CD4-positive, CD25-positive, alpha-beta regulatory T cell (primary cell): ENCODE data around the gene MRGPRE. TPM values are rescaled to one million over a fixed set of nuclear protein-coding genes. Genes with fewer than 3 reads are reported as not detected.

Experiments
- ATAC-seq, 2 donors: fragments of 150-1000 bp; cut with Tn5 transposase; one replicate each; pipeline ENCODE4 v1.10.0; 2021; ENCODE audit warnings: low read depth in 2 of 2, moderate number of reproducible peaks in 2 of 2, moderate library complexity in 1 of 2
- DNase-seq, 3 donors: peaks; one replicate each; pipeline versions ENCODE4 v3.0.0 to v3.0.0-alpha.2; 2012 to 2022; ENCODE audit warnings: mixed read lengths in 1 of 3
- H3K27ac ChIP-seq: one replicate; pipeline ENCODE4 v1.7.0; 2013; ENCODE audit warnings: mild to moderate bottlenecking, low read length; ENCODE audit not compliant: insufficient read depth, poor library complexity, severe bottlenecking
- H3K27me3 ChIP-seq: one replicate; pipeline ENCODE4 v1.7.0; 2013; ENCODE audit warnings: low read length; ENCODE audit not compliant: control insufficient read depth, insufficient read depth
- H3K36me3 ChIP-seq: one replicate; pipeline ENCODE4 v1.7.0; 2013; ENCODE audit warnings: mild to moderate bottlenecking, low read length, moderate library complexity; ENCODE audit not compliant: control insufficient read depth, insufficient read depth
- H3K4me1 ChIP-seq: 2 replicates; pipeline ENCODE4 v1.7.0; 2013; ENCODE audit warnings: mild to moderate bottlenecking, low read length; ENCODE audit not compliant: insufficient read depth, control insufficient read depth, poor library complexity, severe bottlenecking
- H3K4me3 ChIP-seq: one replicate; pipeline ENCODE4 v1.7.0; 2013; ENCODE audit warnings: low read depth, mild to moderate bottlenecking, low read length, moderate library complexity
- H3K9me3 ChIP-seq, 2 experiments: 1 replicate in 1 of 2; 2 replicates in 1 of 2; pipeline ENCODE4 v1.7.0; 2013; ENCODE audit warnings: low read length in 2 of 2, mild to moderate bottlenecking in 1 of 2, moderate library complexity in 1 of 2; ENCODE audit not compliant: control insufficient read depth in 2 of 2
- H3K27ac Mint-ChIP-seq, 3 donors: one replicate each; pipeline ENCODE4 v1.8.0; 2020 to 2022; ENCODE audit warnings: mild to moderate bottlenecking in 3 of 3, mixed read lengths in 3 of 3, moderate library complexity in 2 of 3
- H3K27me3 Mint-ChIP-seq: one replicate; pipeline ENCODE4 v1.8.0; 2022; ENCODE audit warnings: mild to moderate bottlenecking, mixed read lengths
- H3K36me3 Mint-ChIP-seq: one replicate; pipeline ENCODE4 v1.8.0; 2020; ENCODE audit warnings: mixed read lengths
- H3K4me1 Mint-ChIP-seq, 4 donors: one replicate each; pipeline ENCODE4 v1.8.0; 2020 to 2022; ENCODE audit warnings: mixed read lengths in 4 of 4, mild to moderate bottlenecking in 1 of 4
- H3K4me3 Mint-ChIP-seq, 4 donors: one replicate each; pipeline ENCODE4 v1.8.0; 2020 to 2022; ENCODE audit warnings: mild to moderate bottlenecking in 4 of 4, mixed read lengths in 4 of 4, moderate library complexity in 3 of 4
- H3K9me3 Mint-ChIP-seq, 7 donors: one replicate each; pipeline ENCODE4 v1.8.0; 2020 to 2022; ENCODE audit warnings: mixed read lengths in 7 of 7, mild to moderate bottlenecking in 3 of 7, moderate library complexity in 2 of 7
- polyA plus RNA-seq, 4 donors: library from polyadenylated mRNA; unstranded; fragments of 300-500 nt; fragmentation: Illumina TruSeq; gene quantifications; one replicate each; pipeline ENCODE4 v1.2.3, GENCODE V29; 2021
- total RNA-seq: library from RNA; stranded (reverse); gene quantifications from one replicate; pipeline ENCODE4 v1.2.3, GENCODE V29; 2022

The MRGPRE gene
- total and polyA plus RNA-seq, 5 donors from 2014 or later: not detected

GRCh38 chr11:3195251-3196160 is 36.7 kb downstream of the MRGPRE start:
- ATAC-seq (no peak), DNase-seq (no peak)
- Histone ChIP-seq H3K4me1 (no peaks in the 10 kb centered on the region), H3K36me3 (no peaks in the 10 kb centered on the region), H3K27me3 (no peaks in the 10 kb centered on the region), H3K9me3 (no peaks in the 10 kb centered on the region), H3K4me3 (no peak overlapping the region), H3K27ac (no peak overlapping the region)
- Mint-ChIP-seq H3K36me3 (no peaks in the 10 kb centered on the region), H3K4me1 (no peaks in the 10 kb centered on the region), H3K27me3 (no peaks in the 10 kb centered on the region), H3K4me3 (no peak overlapping the region), H3K27ac (no peak overlapping the region), H3K9me3 (no peaks in the 10 kb centered on the region)

GRCh38 chr11:3194016-3194816 is 38.0 kb downstream of the MRGPRE start:
- no peak overlapping the region for H3K4me3 ChIP-seq
- no peak for DNase-seq
- no peaks in the 10 kb centered on the region for H3K9me3 ChIP-seq
- H3K9me3 Mint-ChIP-seq: peaks cover 0 to 2% (median 0%) of the 10 kb centered on the region in 7 donors
- H3K36me3 Mint-ChIP-seq: no peaks in the 10 kb centered on the region
- H3K27ac ChIP-seq: no peak overlapping the region
- no peaks in the 10 kb centered on the region for H3K4me1 Mint-ChIP-seq
- H3K4me1 ChIP-seq: no peaks in the 10 kb centered on the region
- H3K27me3 Mint-ChIP-seq: no peaks in the 10 kb centered on the region
- H3K27me3 ChIP-seq: no peaks in the 10 kb centered on the region
- H3K4me3 Mint-ChIP-seq: no peak overlapping the region
- no peak for ATAC-seq
- H3K27ac Mint-ChIP-seq: no peak overlapping the region
- no peaks in the 10 kb centered on the region for H3K36me3 ChIP-seq

DNA sequence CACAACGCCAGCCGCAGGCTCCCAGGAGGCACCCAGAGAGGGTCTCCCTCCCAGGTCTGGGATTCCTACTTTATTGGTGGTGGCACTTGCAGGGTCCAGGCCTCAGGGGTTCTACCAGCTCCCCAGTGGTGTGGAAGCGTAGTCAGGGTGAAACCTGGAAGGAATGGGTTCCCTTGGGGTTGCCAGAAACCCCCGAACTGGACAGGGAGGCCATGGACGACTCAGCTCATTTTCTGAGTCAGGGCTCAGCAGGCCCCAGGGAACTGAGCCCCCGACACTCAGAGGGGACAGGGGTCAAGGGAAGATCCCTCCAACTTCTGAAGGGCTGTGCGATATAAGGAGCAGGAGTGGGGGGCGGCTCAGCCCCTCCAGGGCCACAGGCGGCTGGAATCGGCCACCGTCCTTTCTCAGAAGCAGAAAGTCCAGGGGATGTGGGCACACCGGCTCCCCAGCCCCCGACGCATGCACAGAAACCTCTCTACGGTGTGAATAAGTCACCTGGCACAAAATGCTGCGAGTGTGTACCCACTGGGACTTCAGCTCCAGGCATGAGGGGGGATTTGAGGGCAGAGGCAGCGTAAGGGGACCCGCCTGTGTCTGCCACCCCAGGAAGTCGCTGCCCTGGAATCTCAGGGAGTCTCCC is 38.7 kb downstream of the MRGPRE start:
- Mint-ChIP-seq H3K4me3 (no peak overlapping the region), H3K27ac (no peak overlapping the region), H3K9me3 (peaks cover 0 to 2% (median 0%) of the 10 kb centered on the region in 7 donors), H3K27me3 (no peaks in the 10 kb centered on the region), H3K4me1 (no peaks in the 10 kb centered on the region), H3K36me3 (no peaks in the 10 kb centered on the region)
- no peaks in the 10 kb centered on the region for H3K36me3 ChIP-seq
- H3K4me1 ChIP-seq: no peaks in the 10 kb centered on the region
- ATAC-seq (no peak), DNase-seq (no peak)
- H3K9me3 ChIP-seq: no peaks in the 10 kb centered on the region
- no peak overlapping the region for H3K4me3 ChIP-seq
- no peaks in the 10 kb centered on the region for H3K27me3 ChIP-seq
- H3K27ac ChIP-seq: no peak overlapping the region

GRCh38 chr11:3192511-3193372 is 39.5 kb downstream of the MRGPRE start:
- Histone ChIP-seq H3K36me3 (no peaks in the 10 kb centered on the region), H3K9me3 (no peaks in the 10 kb centered on the region), H3K4me1 (no peaks in the 10 kb centered on the region), H3K27me3 (no peaks in the 10 kb centered on the region), H3K27ac (no peak overlapping the region), H3K4me3 (no peak overlapping the region)
- no peaks in the 10 kb centered on the region for H3K4me1 Mint-ChIP-seq
- H3K4me3 Mint-ChIP-seq: no peak overlapping the region
- DNase-seq (no peak), ATAC-seq (no peak)
- peaks cover 0 to 2% (median 0%) of the 10 kb centered on the region in 7 donors for H3K9me3 Mint-ChIP-seq
- H3K27me3 Mint-ChIP-seq: no peaks in the 10 kb centered on the region
- H3K36me3 Mint-ChIP-seq: no peaks in the 10 kb centered on the region
- H3K27ac Mint-ChIP-seq: no peak overlapping the region

- no peaks in the 10 kb centered on the region for H3K9me3 ChIP-seq
- Mint-ChIP-seq H3K4me1 (no peaks in the 10 kb centered on the region), H3K27me3 (no peaks in the 10 kb centered on the region), H3K27ac (no peak overlapping the region), H3K9me3 (peaks cover 0 to 3% (median 0%) of the 10 kb centered on the region in 7 donors), H3K36me3 (no peaks in the 10 kb centered on the region), H3K4me3 (no peak overlapping the region)
- no peak for DNase-seq
- H3K4me3 ChIP-seq: no peak overlapping the region
- no peaks in the 10 kb centered on the region for H3K27me3 ChIP-seq
- H3K27ac ChIP-seq: no peak overlapping the region
- H3K36me3 ChIP-seq: no peaks in the 10 kb centered on the region
- H3K4me1 ChIP-seq: no peaks in the 10 kb centered on the region
- no peak for ATAC-seq
These were observed 40.5 kb downstream of the MRGPRE start for GRCh38 chr11:3191586-3192324.

- H3K4me1 ChIP-seq: no peaks in the 10 kb centered on the region
- Mint-ChIP-seq H3K9me3 (peaks cover 0 to 3% (median 0%) of the 10 kb centered on the region in 7 donors), H3K27ac (no peak overlapping the region), H3K4me3 (no peak overlapping the region), H3K36me3 (no peaks in the 10 kb centered on the region), H3K27me3 (no peaks in the 10 kb centered on the region), H3K4me1 (no peaks in the 10 kb centered on the region)
- no peaks in the 10 kb centered on the region for H3K27me3 ChIP-seq
- H3K36me3 ChIP-seq: no peaks in the 10 kb centered on the region
- no peak overlapping the region for H3K27ac ChIP-seq
- DNase-seq: no peak
- H3K4me3 ChIP-seq: no peak overlapping the region
- no peak for ATAC-seq
- no peaks in the 10 kb centered on the region for H3K9me3 ChIP-seq
These were observed 41.6 kb downstream of the MRGPRE start for GRCh38 chr11:3190600-3190999.
